HepG2 (cell line): ENCODE results near the gene ZNF514. TPM values are rescaled to one million over a fixed set of nuclear protein-coding genes. Genes with fewer than 3 reads are reported as not detected.

Experiments used
- ARID4A ChIP-seq: sonication (generic); formaldehyde crosslinking; IDR thresholded peaks from 2 replicates; pipeline ENCODE4 v1.5.0; 2020; ENCODE audit warnings: mild to moderate bottlenecking, missing genetic modification reagents, borderline replicate concordance
- BATF2 ChIP-seq: sonication (generic); formaldehyde crosslinking; IDR thresholded peaks from 2 replicates; pipeline ENCODE4 v1.8.0; 2022; ENCODE audit warnings: mild to moderate bottlenecking, missing genetic modification reagents, moderate library complexity
- CBX5 ChIP-seq: sonication (generic); formaldehyde crosslinking; IDR thresholded peaks from 2 replicates; pipeline ENCODE4 v1.4.0; 2020; ENCODE audit warnings: missing genetic modification reagents, borderline replicate concordance
- E2F5 ChIP-seq: sonication (generic); formaldehyde crosslinking; conservative IDR thresholded peaks from 2 replicates; pipeline ENCODE4 v1.4.0; 2020; ENCODE audit warnings: missing genetic modification reagents
- ETV6 ChIP-seq: sonication (generic); formaldehyde crosslinking; conservative IDR thresholded peaks from 2 replicates; pipeline ENCODE4 v1.4.0; 2020; ENCODE audit warnings: missing genetic modification reagents
- HIVEP1 ChIP-seq: sonication (generic); formaldehyde crosslinking; IDR thresholded peaks from 2 replicates; pipeline ENCODE4 v1.4.0; 2020; ENCODE audit warnings: mild to moderate bottlenecking, missing genetic modification reagents
- HNF4A ChIP-seq: sonication (generic); formaldehyde crosslinking; IDR thresholded peaks from 2 replicates; pipeline ENCODE4 v1.4.0; 2020; ENCODE audit warnings: missing genetic modification reagents
- IKZF1 ChIP-seq: fragments of 450-650 bp; IDR thresholded peaks from 2 replicates; pipeline ENCODE4 v1.7.1; 2016
- KDM1A ChIP-seq: IDR thresholded peaks from 2 replicates; pipeline ENCODE4 v1.6.1; 2016; ENCODE audit warnings: missing compliant biosample characterization
- MIER2 ChIP-seq: IDR thresholded peaks from 2 replicates; pipeline ENCODE4 v1.6.1; 2016; ENCODE audit warnings: missing biosample characterization, missing genetic modification reagents
- NCOR1 ChIP-seq: fragments of 200-600 bp; sonication (generic); IDR thresholded peaks from 2 replicates; pipeline ENCODE4 v1.7.0; 2017; ENCODE audit warnings: antibody characterized with exemption, low read length, borderline replicate concordance
- NFRKB ChIP-seq: fragments of 450-650 bp; IDR thresholded peaks from 2 replicates; pipeline ENCODE4 v1.6.1; 2017
- NR2F6 ChIP-seq, 2 experiments: IDR thresholded peaks; 2 replicates each; pipeline ENCODE4 v1.6.1; 2016; ENCODE audit warnings: antibody characterized with exemption in 1 of 2, mild to moderate bottlenecking in 1 of 2
- PHF5A ChIP-seq: IDR thresholded peaks from one replicate; pipeline ENCODE4 v1.6.1; 2018; ENCODE audit warnings: low read depth, missing genetic modification reagents; ENCODE audit not compliant: unreplicated experiment
- POGK ChIP-seq: sonication (generic); formaldehyde crosslinking; conservative IDR thresholded peaks from 2 replicates; pipeline ENCODE4 v1.8.0; 2022; ENCODE audit warnings: mild to moderate bottlenecking, moderate library complexity, missing genetic modification reagents
- PPARG ChIP-seq: conservative IDR thresholded peaks from 2 replicates; pipeline ENCODE4 v1.6.1; 2016; ENCODE audit warnings: missing biosample characterization, missing genetic modification reagents
- SP5 ChIP-seq: IDR thresholded peaks from 2 replicates; pipeline ENCODE4 v1.6.1; 2016; ENCODE audit warnings: low read depth, borderline replicate concordance
- ZBTB10 ChIP-seq: sonication (generic); formaldehyde crosslinking; IDR thresholded peaks from 2 replicates; pipeline ENCODE4 v1.4.0; 2020; ENCODE audit warnings: missing genetic modification reagents, borderline replicate concordance
- ZNF33A ChIP-seq: sonication (generic); formaldehyde crosslinking; IDR thresholded peaks from 2 replicates; pipeline ENCODE4 v1.5.1; 2020; ENCODE audit warnings: missing genetic modification reagents, mild to moderate bottlenecking, moderate library complexity, borderline replicate concordance
- ZNF577 ChIP-seq: sonication (generic); formaldehyde crosslinking; IDR thresholded peaks from 2 replicates; pipeline ENCODE4 v1.4.0; 2020; ENCODE audit warnings: mild to moderate bottlenecking, low read depth, missing genetic modification reagents, borderline replicate concordance
- ZNF777 ChIP-seq: sonication (generic); formaldehyde crosslinking; IDR thresholded peaks from 2 replicates; pipeline ENCODE4 v1.4.0; 2020; ENCODE audit warnings: missing genetic modification reagents
- polyA plus RNA-seq, 8 experiments: library from polyadenylated mRNA; depleted of rRNA in 3 of 8; stranded (reverse) in 7 of 8; unstranded in 1 of 8; fragments of >200 nt; fragmentation: Illumina TruSeq in 4 of 8; extraction: Trizol in 4 of 8; gene quantifications; 2 replicates each; pipeline versions ENCODE4 v1.2.1 to v1.2.3, GENCODE V29; 2011 to 2016; ENCODE audit warnings: low read depth in 4 of 8, missing spikeins in 1 of 8, mixed read lengths in 1 of 8; ENCODE audit not compliant: insufficient read depth in 1 of 8
- total RNA-seq, 5 experiments: library from RNA; depleted of rRNA; stranded (reverse); fragments of >200 nt; fragmentation: Illumina TruSeq; extraction: Trizol; gene quantifications; 2 replicates each; pipeline ENCODE4 v1.2.3, GENCODE V29; 2016; ENCODE audit warnings: low read depth in 1 of 5

The ZNF514 gene
- total and polyA plus RNA-seq, 2 of the 13 experiments (the other 11 are each of a cell fraction or from before 2014, with no cell fraction given), result 15.2 to 18.7 TPM

GRCh38 chr2:95165030-95165370 is 5.4 kb upstream of the ZNF514 start (continued):
- TF ChIP-seq ZBTB10 (CRISPR knock-in tag) (no peak), POGK (CRISPR knock-in tag) (no peak), ZNF577 (no peak), NR2F6 (IDR thresholded peaks at IDR 0.05) (no peak), NR2F6 (CRISPR knock-in tag; IDR thresholded peaks at IDR 0.05) (no peak), SP5 (no peak), PHF5A (CRISPR knock-in tag) (no peak), HIVEP1 (CRISPR knock-in tag) (no peak), MIER2 (no peak), KDM1A (CRISPR knock-in tag) (no peak), PPARG (CRISPR knock-in tag) (no peak), IKZF1 (no peak), HNF4A (CRISPR knock-in tag) (no peak), ETV6 (no peak), BATF2 (CRISPR knock-in tag) (no peak), CBX5 (CRISPR knock-in tag) (no peak), NCOR1 (no peak), NFRKB (no peak), ZNF33A (CRISPR knock-in tag) (no peak), ARID4A (CRISPR knock-in tag) (no peak), ZNF777 (CRISPR knock-in tag) (no peak; the same call in 1 of the 2 replicates), E2F5 (CRISPR knock-in tag) (no peak)
